DND-41 (cell line): ENCODE results near the gene AACS.

Experiments used
- CTCF ChIP-seq: IDR thresholded peaks from 2 replicates; pipeline ENCODE4 v1.5.1; 2012; ENCODE audit warnings: borderline replicate concordance, low read length, moderate library complexity, mild to moderate bottlenecking; ENCODE audit not compliant: poor library complexity, severe bottlenecking; ENCODE audit errors: extremely low read depth
- EZH2 ChIP-seq: IDR thresholded peaks from 3 replicates; pipeline ENCODE4 v1.6.1; 2012; ENCODE audit warnings: borderline replicate concordance, low read depth, mild to moderate bottlenecking, moderate library complexity, low read length, inconsistent platforms; ENCODE audit not compliant: severe bottlenecking

- TF ChIP-seq CTCF (no peak), EZH2 (no peak)
Observed at GRCh38 chr12:125131958-125132357, 66.7 kb downstream of the AACS start.
